ENCODE measurements around the gene RORC.

GRCh38 chr1:151853411-151853943, 21.9 kb upstream of the RORC start, which contains the start of gene THEM5:
- TF ChIP-seq CTCF (IDR thresholded peaks at IDR 0.05): no peak
- no peak for TF ChIP-seq POLR2AphosphoS5 (IDR thresholded peaks at IDR 0.05)
- no peak for TF ChIP-seq EP300 (IDR thresholded peaks at IDR 0.05)
- no peak for TF ChIP-seq POLR2A (IDR thresholded peaks at IDR 0.05)

Data from stomach (tissue), 4 donors.